ENCODE measurements around the gene NOS1AP.

NOS1AP gene

DNA sequence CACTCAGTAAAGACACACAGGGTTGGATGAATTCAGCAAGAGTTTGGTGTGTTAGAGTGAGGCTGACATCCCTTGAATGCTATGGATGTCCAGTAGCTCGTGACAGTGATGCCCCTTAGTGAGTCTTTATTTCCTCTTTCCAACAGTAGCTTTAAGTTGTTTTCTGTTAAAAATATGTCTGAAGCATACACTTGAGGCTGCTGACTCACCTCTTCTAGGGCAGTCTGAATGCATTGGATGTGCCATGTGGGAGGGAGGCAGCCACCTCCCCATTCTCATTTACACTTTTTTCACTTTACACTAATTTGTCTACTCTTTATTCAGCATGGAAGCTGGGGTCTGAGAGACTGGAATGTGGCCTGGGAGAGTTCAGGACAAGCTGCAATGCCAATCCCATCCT lies 17.6 kb downstream of the NOS1AP start:
- TF ChIP-seq, protein P1, sequence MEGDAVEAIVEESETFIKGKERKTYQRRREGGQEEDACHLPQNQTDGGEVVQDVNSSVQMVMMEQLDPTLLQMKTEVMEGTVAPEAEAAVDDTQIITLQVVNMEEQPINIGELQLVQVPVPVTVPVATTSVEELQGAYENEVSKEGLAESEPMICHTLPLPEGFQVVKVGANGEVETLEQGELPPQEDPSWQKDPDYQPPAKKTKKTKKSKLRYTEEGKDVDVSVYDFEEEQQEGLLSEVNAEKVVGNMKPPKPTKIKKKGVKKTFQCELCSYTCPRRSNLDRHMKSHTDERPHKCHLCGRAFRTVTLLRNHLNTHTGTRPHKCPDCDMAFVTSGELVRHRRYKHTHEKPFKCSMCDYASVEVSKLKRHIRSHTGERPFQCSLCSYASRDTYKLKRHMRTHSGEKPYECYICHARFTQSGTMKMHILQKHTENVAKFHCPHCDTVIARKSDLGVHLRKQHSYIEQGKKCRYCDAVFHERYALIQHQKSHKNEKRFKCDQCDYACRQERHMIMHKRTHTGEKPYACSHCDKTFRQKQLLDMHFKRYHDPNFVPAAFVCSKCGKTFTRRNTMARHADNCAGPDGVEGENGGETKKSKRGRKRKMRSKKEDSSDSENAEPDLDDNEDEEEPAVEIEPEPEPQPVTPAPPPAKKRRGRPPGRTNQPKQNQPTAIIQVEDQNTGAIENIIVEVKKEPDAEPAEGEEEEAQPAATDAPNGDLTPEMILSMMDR (conservative IDR thresholded peaks at IDR 0.05; ENCODE audit: low read depth, low read length): no peak
- H3K4me3 ChIP-seq (ENCODE audit: low read depth, low read length): no peak overlapping the region
- DNase-seq (ENCODE audit: low read depth): peak; percentile 45

GRCh38 chr1:162087574-162087973 lies 18.1 kb downstream of the NOS1AP start:
- H3K4me3 ChIP-seq (ENCODE audit: low read depth, low read length): no peak overlapping the region
- DNase-seq (ENCODE audit: low read depth): no peak
- TF ChIP-seq, protein P1 (conservative IDR thresholded peaks at IDR 0.05; ENCODE audit: low read depth, low read length): no peak

DNA sequence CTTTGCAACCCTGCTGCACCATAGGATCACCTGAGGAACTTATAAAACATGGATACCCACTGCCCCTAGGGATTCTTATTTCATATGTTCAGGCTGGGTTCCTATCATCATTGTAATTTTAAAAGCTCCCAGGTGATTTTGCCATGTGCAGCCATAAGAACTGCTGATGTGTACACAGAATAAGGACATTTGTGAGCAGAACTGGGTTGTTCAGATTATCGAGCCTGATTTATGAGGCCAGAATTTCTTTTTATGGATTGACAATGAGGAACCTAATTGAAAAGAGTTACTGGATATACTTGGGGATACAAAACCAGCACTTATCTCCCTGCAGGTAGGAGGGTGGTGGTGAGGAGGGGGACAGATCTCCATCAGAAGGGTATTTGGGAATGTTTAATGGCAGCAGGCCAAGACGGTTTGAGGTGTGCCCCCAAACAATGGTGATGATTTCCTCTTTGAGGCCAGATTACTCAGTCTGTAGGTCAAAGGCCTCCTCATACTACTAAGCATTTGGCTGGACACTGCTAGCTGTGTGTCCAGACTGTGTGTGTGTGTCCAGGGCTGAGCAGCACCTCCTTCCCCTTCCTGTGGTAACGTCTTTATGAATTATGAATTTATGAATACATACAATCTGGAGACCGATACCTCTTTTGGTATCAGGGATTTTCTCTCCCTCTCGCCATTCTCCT lies 18.9 kb downstream of the NOS1AP start:
- TF ChIP-seq, protein P1 (conservative IDR thresholded peaks at IDR 0.05; ENCODE audit: low read depth, low read length): no peak
- no peak overlapping the region for H3K4me3 ChIP-seq (ENCODE audit: low read depth, low read length)
- peak; percentile 60 for DNase-seq (ENCODE audit: low read depth)

- TF ChIP-seq, protein P1 (conservative IDR thresholded peaks at IDR 0.05; ENCODE audit: low read depth, low read length): no peak
- no peak overlapping the region for H3K4me3 ChIP-seq (ENCODE audit: low read depth, low read length)
- DNase-seq (ENCODE audit: low read depth): no peak
Measured at GRCh38 chr1:162089748-162090147, 20.3 kb downstream of the NOS1AP start.

- no peak for DNase-seq (ENCODE audit: low read depth)
- TF ChIP-seq, protein P1 (conservative IDR thresholded peaks at IDR 0.05; ENCODE audit: low read depth, low read length): no peak
Measured at GRCh38 chr1:162090378-162090777, 20.9 kb downstream of the NOS1AP start.

GRCh38 chr1:162091681-162092524 lies 22.4 kb downstream of the NOS1AP start:
- TF ChIP-seq, protein P1 (conservative IDR thresholded peaks at IDR 0.05; ENCODE audit: low read depth, low read length): no peak
- peak; percentile 40 for DNase-seq (ENCODE audit: low read depth)
- no peak overlapping the region for H3K4me3 ChIP-seq (ENCODE audit: low read depth, low read length)

More at GRCh38 chr1:162090378-162090777, 20.9 kb downstream of the NOS1AP start:
- H3K4me3 ChIP-seq (ENCODE audit: low read depth, low read length): no peak overlapping the region

Data from choroid plexus epithelial cell (primary cell).